Left lung (tissue), 10 donors: ENCODE measurements around the gene PPP2R2D. TPM values are rescaled to one million over a fixed set of nuclear protein-coding genes. Genes with fewer than 3 reads are reported as not detected.
A peak's percentile ranks its signal among the peaks of the same experiment; 100 is the strongest.

Experiments
- ATAC-seq: fragments of 200-7000 bp; cut with Tn5 transposase; one replicate; pipeline ENCODE4 v1.9.1; 2020; ENCODE audit warnings: moderate library complexity
- DNase-seq, 4 donors: peaks; one replicate each; pipeline ENCODE4 v3.0.0-alpha.2; 2013 to 2020
- H3K27ac ChIP-seq, 2 donors: fragments of 200-600 bp; sonication (generic) in 1 of 2; one replicate each; pipeline versions ENCODE4 v1.5.0 to v1.8.0; 2020 to 2021
- H3K27me3 ChIP-seq, 2 donors: fragments of 200-600 bp; sonication (generic) in 1 of 2; one replicate each; pipeline versions ENCODE4 v1.5.0 to v1.8.0; 2020 to 2021
- H3K36me3 ChIP-seq, 2 donors: fragments of 200-600 bp; sonication (generic) in 1 of 2; one replicate each; pipeline versions ENCODE4 v1.5.0 to v1.8.0; 2020 to 2021
- H3K4me1 ChIP-seq, 2 donors: fragments of 200-600 bp; one replicate each; pipeline ENCODE4 v1.8.0; 2021
- H3K4me3 ChIP-seq, 2 donors: fragments of 200-600 bp; sonication (generic) in 1 of 2; one replicate each; pipeline versions ENCODE4 v1.5.0 to v1.8.0; 2020 to 2021; ENCODE audit warnings: mild to moderate bottlenecking in 1 of 2
- H3K9me3 ChIP-seq, 2 donors: fragments of 200-600 bp; sonication (generic) in 1 of 2; one replicate each; pipeline versions ENCODE4 v1.5.0 to v1.8.0; 2020 to 2021
- intact Hi-C, 2 donors: fragments of 100-400 bp; cut with DNase I; formaldehyde crosslinking; loops; one replicate each; pipeline versions ENCODE4 v1.11.2 to v1.14.2; 2022
- polyA plus RNA-seq, 6 donors: library from polyadenylated mRNA; unstranded; fragments of 120-200 nt; gene quantifications; one replicate each; pipeline ENCODE4 v1.2.1, GENCODE V29; 2013; ENCODE audit not compliant: insufficient read length in 6 of 6
- total RNA-seq, 2 donors: library from RNA; stranded (reverse); fragmentation: NEBNext Ultra II Directional; extraction: Animal tissue kit (Norgen Biotek cat#: 25700); gene quantifications; one replicate each; pipeline ENCODE4 v1.2.1, GENCODE V29; 2021
- TF ChIP-seq, protein P1 (sequence below), 2 donors: fragments of 200-600 bp; sonication (generic) in 1 of 2; IDR thresholded peaks; one replicate each; pipeline versions ENCODE4 v1.5.0 to v1.8.0; 2021; ENCODE audit warnings: antibody characterized with exemption in 2 of 2
- donor health status: DM: no; HTN: yes; CAD: no.
- donor health status: DM: no; HTN: no; CAD: no.

Gene PPP2R2D
- total and polyA plus RNA-seq, 8 donors, result 22.7 to 42.4 (median 35.8) TPM

DNA sequence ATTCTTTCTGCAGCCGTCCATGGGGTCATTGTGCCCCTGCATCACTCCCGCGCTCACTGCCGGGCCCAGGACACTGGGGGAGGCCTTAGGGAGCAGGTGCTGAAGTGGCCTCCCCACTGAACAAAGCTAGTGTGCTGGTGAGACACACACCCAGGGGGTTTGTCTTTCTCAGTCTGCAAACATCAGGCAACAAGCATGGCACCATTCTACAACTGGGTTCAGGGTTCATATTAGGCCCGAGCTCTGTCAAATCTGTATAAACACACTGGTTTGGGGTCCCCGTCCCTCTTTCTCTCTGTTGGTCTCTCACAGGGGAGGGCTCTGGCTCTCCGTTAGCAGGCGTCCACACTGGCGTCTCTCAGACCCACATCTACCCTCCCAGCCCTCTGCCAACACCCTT, 11.1 kb upstream of the PPP2R2D start:
- TF ChIP-seq, protein P1, sequence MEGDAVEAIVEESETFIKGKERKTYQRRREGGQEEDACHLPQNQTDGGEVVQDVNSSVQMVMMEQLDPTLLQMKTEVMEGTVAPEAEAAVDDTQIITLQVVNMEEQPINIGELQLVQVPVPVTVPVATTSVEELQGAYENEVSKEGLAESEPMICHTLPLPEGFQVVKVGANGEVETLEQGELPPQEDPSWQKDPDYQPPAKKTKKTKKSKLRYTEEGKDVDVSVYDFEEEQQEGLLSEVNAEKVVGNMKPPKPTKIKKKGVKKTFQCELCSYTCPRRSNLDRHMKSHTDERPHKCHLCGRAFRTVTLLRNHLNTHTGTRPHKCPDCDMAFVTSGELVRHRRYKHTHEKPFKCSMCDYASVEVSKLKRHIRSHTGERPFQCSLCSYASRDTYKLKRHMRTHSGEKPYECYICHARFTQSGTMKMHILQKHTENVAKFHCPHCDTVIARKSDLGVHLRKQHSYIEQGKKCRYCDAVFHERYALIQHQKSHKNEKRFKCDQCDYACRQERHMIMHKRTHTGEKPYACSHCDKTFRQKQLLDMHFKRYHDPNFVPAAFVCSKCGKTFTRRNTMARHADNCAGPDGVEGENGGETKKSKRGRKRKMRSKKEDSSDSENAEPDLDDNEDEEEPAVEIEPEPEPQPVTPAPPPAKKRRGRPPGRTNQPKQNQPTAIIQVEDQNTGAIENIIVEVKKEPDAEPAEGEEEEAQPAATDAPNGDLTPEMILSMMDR (IDR thresholded peaks at IDR 0.05), result no peak
- no peak overlapping the region for H3K4me3 ChIP-seq
- ATAC-seq (no peak), DNase-seq (no peak)
- peaks cover 0 to 6% of the 10 kb centered on the region in 2 donors for H3K4me1 ChIP-seq
- intact Hi-C loops, result loop anchor here (5.0 to 10.0 kb wide), 3 partner anchors 133 to 255 kb away; no protein-coding TSS in a partner anchor
- no peak overlapping the region for H3K27ac ChIP-seq
- H3K9me3 ChIP-seq, result no peaks in the 10 kb centered on the region
- H3K27me3 ChIP-seq, result peaks cover 5 to 33% of the 10 kb centered on the region in 2 donors
- H3K36me3 ChIP-seq, result no peaks in the 10 kb centered on the region

DNA sequence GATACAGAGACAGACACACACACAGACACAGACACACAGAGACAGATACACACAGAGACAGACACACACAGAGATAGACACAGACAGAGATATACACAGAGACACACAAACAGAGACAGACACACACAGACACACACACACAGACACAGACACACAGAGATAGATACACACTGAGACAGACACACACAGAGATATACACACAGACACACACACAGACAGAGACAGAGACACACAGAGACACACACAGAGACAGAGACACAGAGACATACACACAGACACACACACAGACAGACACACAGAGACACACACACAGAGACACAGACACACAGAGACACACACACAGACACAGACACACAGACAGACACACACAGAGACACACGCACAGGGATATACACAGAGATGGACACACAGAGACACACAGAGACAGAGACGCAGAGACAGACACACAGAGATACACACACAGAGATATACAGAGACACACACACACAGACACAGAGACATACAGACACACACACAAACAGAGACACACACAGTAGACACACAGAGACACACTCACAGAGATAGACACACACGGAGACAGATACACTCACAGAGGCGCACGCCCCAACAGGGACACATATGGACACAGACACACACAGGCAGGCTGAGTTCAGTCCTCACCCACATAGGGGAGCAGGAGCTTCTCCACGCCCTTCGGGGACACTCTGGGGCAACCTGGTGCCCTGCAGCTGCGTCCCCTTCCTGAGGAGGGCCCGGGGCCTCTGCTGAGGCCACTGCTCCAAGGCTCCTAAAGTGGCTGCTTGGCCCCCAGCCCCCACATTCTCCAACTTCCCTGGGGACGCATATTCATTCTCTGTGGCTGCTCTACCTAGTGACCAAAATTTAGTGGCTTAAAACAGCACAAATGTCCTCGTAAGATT, 10.3 kb upstream of the PPP2R2D start:
- intact Hi-C loops, result no loop called here
- Histone ChIP-seq H3K9me3 (no peaks in the 10 kb centered on the region), H3K27ac (no peak overlapping the region), H3K27me3 (peaks cover 5 to 28% of the 10 kb centered on the region in 2 donors), H3K4me3 (no peak overlapping the region), H3K36me3 (no peaks in the 10 kb centered on the region), H3K4me1 (peaks cover 0 to 2% of the 10 kb centered on the region in 2 donors)
- TF ChIP-seq, protein P1 (IDR thresholded peaks at IDR 0.05), result no peak
- ATAC-seq, result no peak
- peak in 1 of 4 donors; percentile 49 for DNase-seq

DNA sequence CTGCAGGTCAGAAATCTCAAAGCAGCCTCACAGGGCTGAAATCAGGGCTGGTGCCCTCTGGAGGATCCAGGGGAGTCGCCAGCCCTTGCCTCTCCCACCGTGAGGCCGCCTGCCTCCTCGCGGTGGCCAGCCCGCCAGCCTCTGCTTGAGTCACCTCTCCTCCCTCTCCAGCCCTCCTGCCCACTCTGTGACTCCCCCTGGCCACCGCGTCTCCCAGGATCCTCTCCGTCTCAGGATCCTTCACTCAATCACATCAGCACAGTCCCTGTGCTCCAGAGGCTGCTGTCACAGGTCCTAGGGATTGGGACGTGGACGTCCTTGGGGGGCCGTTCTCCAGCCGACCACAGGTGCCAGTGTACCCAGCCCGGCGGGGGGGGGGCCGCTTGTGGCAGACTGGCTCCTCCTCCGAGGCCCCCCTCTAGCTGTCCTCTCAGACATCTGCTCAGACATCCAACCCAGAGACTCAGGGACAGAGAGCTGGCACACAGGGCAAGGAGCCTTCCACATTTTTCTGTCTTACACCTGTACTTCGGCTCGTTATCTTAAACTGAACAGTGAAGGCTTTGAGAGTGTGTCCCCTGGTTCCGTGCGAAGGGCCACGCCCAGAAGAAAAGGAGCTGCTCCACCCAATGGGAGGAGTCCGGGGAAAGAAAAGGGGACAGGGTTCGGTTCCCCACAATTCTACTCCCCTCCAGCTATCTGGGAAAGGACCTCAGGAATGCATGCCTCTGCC, 9.4 kb upstream of the PPP2R2D start:
- peak; percentile 36 for ATAC-seq

DNA sequence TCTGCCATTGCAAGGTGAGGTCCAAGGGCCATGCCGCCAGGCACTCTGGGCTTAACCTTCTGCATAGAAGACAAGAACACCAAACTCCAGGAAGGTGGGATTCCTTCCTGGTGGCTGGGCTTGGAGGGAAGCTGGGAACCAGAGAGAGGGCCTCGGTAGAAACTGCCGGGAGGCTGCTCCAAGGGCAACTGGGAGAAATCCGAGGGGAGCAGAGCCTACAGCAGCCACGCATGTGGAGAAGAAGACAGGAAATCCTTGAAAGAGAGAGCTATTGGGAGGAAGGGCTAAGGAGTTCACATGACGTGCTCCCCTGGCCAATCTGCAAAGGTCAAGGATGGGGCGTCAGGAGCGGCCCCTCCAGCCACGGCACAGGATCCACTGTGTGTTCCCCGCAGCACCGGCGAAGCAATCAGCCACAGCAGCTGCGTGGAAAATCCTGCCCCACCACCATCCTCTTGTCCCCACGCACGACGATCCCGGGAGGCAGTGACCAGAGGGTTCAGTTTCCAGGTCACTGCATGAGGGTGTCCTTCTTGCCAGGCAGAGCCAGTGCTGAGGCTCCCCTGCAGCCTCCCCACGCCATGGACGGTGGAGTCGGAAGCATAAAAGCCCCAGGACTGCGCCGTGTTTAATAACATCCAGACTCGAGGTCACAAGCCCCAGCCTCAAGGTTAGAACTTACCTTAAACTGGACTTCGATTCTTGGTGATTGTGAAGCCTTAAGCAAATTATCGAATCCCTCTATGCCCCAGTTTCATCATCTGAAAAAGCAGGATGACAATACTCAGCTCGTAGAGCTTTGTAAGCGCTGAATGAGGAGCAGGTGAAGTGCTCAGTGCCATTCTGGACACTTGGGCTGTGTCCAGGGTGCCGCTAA, 8.6 kb upstream of the PPP2R2D start:
- no peaks in the 10 kb centered on the region for H3K36me3 ChIP-seq
- H3K27ac ChIP-seq, result no peak overlapping the region
- peaks cover 5 to 20% of the 10 kb centered on the region in 2 donors for H3K27me3 ChIP-seq
- no peak overlapping the region for H3K4me3 ChIP-seq
- H3K4me1 ChIP-seq, result no peaks in the 10 kb centered on the region
- ATAC-seq (no peak), DNase-seq (peak in 1 of 4 donors; percentile 70)
- no peaks in the 10 kb centered on the region for H3K9me3 ChIP-seq
- TF ChIP-seq, protein P1 (IDR thresholded peaks at IDR 0.05), result no peak
- intact Hi-C loops, result no loop called here

More for the DNA sequence above, 9.4 kb upstream of the PPP2R2D start:
- Histone ChIP-seq H3K36me3 (no peaks in the 10 kb centered on the region), H3K27me3 (peaks cover 5 to 20% of the 10 kb centered on the region in 2 donors), H3K4me1 (no peaks in the 10 kb centered on the region), H3K9me3 (no peaks in the 10 kb centered on the region), H3K27ac (no peak overlapping the region), H3K4me3 (no peak overlapping the region)
- intact Hi-C loops, result no loop called here
- peak in 1 of 4 donors; percentile 68 for DNase-seq
- TF ChIP-seq, protein P1 (IDR thresholded peaks at IDR 0.05), result no peak
